TTC549 (cell line): Measurements from ENCODE around the gene RFWD3.

ENCODE experiments used
- FAIRE-seq: peaks from 2 replicates; lab custom pipeline; 2012; peaks lifted over from hg19 to GRCh38; lab: Jason Lieb, UNC

RFWD3 gene

GRCh38 chr16:74578433-74578832, 88.2 kb downstream of the RFWD3 start:
- FAIRE-seq, result no peak

GRCh38 chr16:74577882-74578366, 88.8 kb downstream of the RFWD3 start:
- no peak for FAIRE-seq

GRCh38 chr16:74575807-74576643, 90.7 kb downstream of the RFWD3 start:
- no peak for FAIRE-seq

GRCh38 chr16:74575175-74575806, 91.4 kb downstream of the RFWD3 start:
- no peak for FAIRE-seq

- no peak for FAIRE-seq
Measured at GRCh38 chr16:74574146-74574545, 92.5 kb downstream of the RFWD3 start.

GRCh38 chr16:74573622-74574021, 93.1 kb downstream of the RFWD3 start:
- no peak for FAIRE-seq
